ENCODE data around the gene ST3GAL4. TPM values are rescaled to one million over a fixed set of nuclear protein-coding genes. Genes with fewer than 3 reads are reported as not detected.
A peak's percentile ranks its signal among the peaks of the same experiment; 100 is the strongest.
"Not testable (repeated sequence)": the region's sequence is repeated elsewhere in the genome, so short reads cannot be mapped to it uniquely, and the experiment has no call there.

The ST3GAL4 gene
- total RNA-seq, 1 donor from 2014 or later = 26.2 TPM

DNA sequence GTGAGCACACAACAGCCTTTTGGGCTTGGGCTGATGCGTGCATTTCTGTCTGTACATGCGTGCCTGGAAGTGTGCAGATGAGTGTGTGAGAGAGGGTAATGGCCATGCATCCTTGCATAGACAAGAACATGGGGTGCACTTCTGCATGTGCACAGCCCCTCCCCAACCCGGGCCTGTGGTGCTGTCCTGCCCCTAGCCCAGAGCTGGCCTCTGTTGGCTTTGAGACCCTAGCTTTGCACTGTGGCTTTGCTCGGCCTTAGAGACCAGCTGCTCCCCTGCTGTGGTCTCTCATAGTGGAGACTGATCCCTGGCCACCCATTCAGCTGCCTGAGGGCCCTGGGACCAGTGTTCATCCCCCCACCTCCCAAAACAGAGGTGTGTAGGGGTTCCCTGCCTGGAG lies 25.4 kb downstream of the ST3GAL4 start:
- DNase-seq (no peak), ATAC-seq (peak in 1 of 2 donors; percentile 2)
- TF ChIP-seq, protein P1, sequence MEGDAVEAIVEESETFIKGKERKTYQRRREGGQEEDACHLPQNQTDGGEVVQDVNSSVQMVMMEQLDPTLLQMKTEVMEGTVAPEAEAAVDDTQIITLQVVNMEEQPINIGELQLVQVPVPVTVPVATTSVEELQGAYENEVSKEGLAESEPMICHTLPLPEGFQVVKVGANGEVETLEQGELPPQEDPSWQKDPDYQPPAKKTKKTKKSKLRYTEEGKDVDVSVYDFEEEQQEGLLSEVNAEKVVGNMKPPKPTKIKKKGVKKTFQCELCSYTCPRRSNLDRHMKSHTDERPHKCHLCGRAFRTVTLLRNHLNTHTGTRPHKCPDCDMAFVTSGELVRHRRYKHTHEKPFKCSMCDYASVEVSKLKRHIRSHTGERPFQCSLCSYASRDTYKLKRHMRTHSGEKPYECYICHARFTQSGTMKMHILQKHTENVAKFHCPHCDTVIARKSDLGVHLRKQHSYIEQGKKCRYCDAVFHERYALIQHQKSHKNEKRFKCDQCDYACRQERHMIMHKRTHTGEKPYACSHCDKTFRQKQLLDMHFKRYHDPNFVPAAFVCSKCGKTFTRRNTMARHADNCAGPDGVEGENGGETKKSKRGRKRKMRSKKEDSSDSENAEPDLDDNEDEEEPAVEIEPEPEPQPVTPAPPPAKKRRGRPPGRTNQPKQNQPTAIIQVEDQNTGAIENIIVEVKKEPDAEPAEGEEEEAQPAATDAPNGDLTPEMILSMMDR (IDR thresholded peaks at IDR 0.05) = no peak
- H3K9me3 ChIP-seq = no peaks in the 10 kb centered on the region
- intact Hi-C loops (cut with DNase I) = no loop called here
- H3K27me3 ChIP-seq (ENCODE audit: low read depth) = no peaks in the 10 kb centered on the region
- H3K4me3 ChIP-seq = no peak overlapping the region
- peaks cover 9% of the 10 kb centered on the region for H3K4me1 ChIP-seq
- H3K36me3 ChIP-seq = no peaks in the 10 kb centered on the region
- H3K27ac ChIP-seq = no peak overlapping the region

DNA sequence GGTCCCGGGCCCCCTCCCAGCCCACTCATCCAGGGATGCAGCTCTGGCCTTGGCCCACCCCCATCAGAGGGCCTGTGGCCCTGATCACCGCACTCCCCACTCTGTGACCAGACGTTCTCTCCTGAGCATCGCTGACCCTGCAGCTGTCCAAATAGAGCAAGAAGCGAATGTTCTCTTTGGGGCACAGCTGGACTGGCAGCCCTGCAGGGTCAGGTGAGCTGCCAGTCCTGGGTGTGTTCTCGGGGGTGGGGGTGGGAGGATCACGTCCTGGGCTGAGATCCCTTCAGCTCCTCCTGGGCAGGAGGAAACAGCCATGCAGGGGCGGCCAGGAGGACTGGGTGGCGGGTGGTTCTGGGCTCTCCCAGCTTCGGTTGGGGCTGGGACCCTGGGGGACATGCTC lies 26.5 kb downstream of the ST3GAL4 start:
- peak; percentile 5 to 27 for ATAC-seq
- H3K36me3 ChIP-seq = not testable (repeated sequence)

DNA sequence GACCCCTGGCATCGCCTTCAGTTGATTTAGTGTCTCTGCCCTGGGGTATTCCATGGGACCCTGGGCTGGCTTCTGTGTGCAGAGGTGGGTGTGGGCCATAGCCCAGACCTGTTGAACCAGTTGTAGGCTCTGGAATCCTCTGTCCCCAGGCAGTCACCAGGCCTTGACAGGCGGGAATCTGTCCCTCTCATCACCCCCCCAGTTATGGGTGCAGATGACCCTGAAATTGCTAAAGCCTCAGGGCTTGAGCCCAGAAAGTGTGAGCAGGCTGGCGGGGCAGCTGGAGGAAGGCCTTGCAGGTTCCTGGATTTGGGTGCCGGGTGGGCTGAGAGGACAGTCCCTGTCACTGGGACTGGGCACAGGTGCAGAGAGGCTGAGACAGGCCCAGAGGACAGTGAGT lies 27.2 kb downstream of the ST3GAL4 start:
- DNase-seq; H3K36me3 ChIP-seq; H3K4me3 ChIP-seq; H3K9me3 ChIP-seq; intact Hi-C loops (cut with DNase I); H3K27me3 ChIP-seq (ENCODE audit: low read depth); H3K27ac ChIP-seq: not testable (repeated sequence)
- H3K4me1 ChIP-seq = peaks cover 24% of the 10 kb centered on the region
- ATAC-seq = peak in 1 of 2 donors; percentile 4

More for the DNA sequence above, 26.5 kb downstream of the ST3GAL4 start:
- H3K9me3 ChIP-seq; H3K27me3 ChIP-seq (ENCODE audit: low read depth); intact Hi-C loops (cut with DNase I); H3K27ac ChIP-seq; DNase-seq; H3K4me3 ChIP-seq: not testable (repeated sequence)
- H3K4me1 ChIP-seq = peaks cover 20% of the 10 kb centered on the region

DNA sequence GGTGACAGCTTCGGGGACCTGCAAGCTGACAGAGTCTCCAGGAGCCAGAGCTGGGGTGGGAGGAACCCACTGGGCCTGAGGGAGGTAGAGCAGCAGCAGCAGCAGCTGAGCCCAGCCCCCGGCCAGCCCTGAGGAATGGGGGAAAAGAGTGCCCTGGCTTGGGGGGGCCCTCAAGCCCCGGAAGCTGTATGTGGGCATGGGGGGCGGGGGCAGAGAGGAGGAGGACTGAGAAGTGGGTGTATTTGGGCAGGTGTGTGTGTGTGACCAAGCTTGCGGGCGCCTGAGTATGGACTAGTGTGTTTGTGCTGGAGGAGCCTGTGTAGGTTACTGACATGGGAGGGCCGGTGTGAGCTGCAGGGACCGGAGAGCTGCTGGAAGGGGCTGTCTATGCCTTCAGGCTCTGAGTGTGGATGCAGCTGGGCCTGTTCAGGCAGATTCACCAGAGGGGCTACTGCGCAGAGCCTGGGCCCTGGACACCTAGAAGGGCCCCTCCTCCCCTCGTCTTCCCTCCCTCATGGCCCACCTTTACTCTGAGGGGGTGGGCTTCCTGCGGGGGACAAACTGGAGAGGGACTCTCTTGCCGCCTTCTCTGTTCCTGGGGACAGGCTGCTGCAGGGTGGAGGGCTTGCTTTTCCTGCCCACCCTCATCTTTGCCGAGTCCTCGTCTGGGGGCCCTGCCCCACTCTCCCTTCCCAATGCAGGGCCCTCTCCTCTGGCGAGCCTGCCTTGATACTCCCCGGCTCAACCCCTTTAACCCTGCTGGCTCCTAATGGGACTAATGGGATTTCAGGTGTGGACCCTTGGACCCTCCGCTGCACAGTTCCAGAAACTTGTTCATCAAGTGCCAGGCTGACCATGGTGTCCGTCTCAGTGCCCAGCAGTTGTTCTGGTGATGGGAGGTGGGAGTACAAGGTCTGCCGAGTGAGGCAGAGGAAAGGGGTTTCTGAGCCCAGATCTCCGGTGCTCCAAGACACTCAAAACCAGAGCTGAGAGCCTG lies 28.2 kb downstream of the ST3GAL4 start:
- DNase-seq (no peak), ATAC-seq (peak; percentile 1 to 17)
- peaks cover 24% of the 10 kb centered on the region for H3K4me1 ChIP-seq
- no peaks in the 10 kb centered on the region for H3K9me3 ChIP-seq
- no peaks in the 10 kb centered on the region for H3K36me3 ChIP-seq
- no peak overlapping the region for H3K27ac ChIP-seq
- no peaks in the 10 kb centered on the region for H3K27me3 ChIP-seq (ENCODE audit: low read depth)
- H3K4me3 ChIP-seq = no peak overlapping the region
- TF ChIP-seq, protein P1 (IDR thresholded peaks at IDR 0.05) = no peak
- intact Hi-C loops (cut with DNase I) = no loop called here

DNA sequence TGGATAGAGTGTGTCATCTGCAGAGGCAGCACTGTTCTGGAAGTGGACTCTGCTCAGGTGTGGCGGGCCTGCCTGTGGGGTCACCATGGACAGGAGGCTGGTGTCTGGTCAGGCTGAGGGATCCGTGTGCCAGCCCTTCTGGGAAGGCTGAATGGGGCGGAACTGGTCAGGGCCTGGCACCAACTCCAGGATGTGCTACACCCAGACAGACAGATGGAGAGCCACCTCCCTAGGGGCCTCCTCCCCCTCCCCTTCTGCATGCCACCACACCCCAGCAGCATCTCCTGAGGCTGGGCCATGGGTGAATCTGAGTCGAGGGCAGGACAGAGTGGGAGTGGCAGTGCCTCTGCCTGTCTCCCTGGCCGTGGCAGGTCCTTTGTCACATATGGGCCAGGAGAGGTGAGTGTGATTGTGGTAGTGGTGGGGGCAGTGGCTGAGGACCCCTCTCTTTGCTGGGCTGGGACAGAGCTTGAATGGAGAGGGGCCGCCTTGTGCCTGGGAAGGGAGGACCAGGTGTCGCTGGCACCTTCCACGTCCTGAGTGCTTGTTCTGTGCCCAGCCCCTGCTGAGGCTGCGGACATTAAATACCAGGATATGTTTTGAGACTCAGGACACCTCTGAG lies 29.1 kb downstream of the ST3GAL4 start:
- DNase-seq = no peak
- TF ChIP-seq, protein P1 (IDR thresholded peaks at IDR 0.05) = no peak
- Histone ChIP-seq H3K36me3 (no peaks in the 10 kb centered on the region), H3K4me1 (peaks cover 24% of the 10 kb centered on the region), H3K9me3 (no peaks in the 10 kb centered on the region), H3K27ac (no peak overlapping the region), H3K4me3 (no peak overlapping the region), H3K27me3 (ENCODE audit: low read depth) (no peaks in the 10 kb centered on the region)
- ATAC-seq = peak in 1 of 2 donors; percentile 5
- intact Hi-C loops (cut with DNase I) = no loop called here

DNA sequence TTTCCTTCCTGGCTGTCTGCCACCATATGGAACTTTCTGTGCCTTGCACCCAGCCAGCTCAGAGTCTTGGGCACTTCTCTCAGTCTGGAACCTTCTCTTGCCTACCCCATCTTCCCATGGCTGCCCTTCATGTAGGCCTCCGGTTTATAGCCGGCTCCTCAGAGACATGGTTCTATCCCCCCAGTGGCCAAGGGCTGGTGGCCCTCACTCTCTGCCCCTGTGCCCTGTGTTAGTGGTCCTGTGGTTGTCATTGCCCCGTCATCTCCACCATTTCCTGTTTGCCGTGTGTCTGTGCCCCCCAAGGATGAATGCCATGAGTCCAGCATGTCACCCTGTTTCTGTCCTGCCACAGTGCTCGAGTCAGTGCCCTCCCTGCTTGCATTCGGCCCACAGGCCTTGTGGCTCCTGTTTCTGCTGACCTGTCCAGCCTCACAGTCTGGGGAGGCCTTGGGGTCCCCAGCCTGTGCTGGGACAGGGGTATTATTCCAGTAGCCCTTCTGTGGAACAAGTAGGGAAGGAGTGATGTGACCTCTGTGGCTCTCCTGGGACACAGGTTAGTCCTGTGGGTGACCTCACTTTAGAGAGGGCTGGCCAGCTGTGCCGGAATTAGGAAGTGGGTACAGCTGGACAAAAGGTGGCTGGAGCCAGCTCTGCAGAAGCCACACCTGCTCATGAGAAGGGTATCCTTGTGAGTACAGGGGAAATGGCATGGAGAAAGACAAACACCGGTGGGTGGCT lies 30.7 kb downstream of the ST3GAL4 start:
- Histone ChIP-seq H3K4me3 (no peak overlapping the region), H3K27ac (peak overlapping the region; percentile 49), H3K9me3 (no peaks in the 10 kb centered on the region), H3K27me3 (ENCODE audit: low read depth) (no peaks in the 10 kb centered on the region), H3K36me3 (no peaks in the 10 kb centered on the region), H3K4me1 (peaks cover 27% of the 10 kb centered on the region)
- no peak for DNase-seq
- intact Hi-C loops (cut with DNase I) = no loop called here
- TF ChIP-seq, protein P1 (IDR thresholded peaks at IDR 0.05) = no peak
- peak in 1 of 2 donors; percentile 25 for ATAC-seq

DNA sequence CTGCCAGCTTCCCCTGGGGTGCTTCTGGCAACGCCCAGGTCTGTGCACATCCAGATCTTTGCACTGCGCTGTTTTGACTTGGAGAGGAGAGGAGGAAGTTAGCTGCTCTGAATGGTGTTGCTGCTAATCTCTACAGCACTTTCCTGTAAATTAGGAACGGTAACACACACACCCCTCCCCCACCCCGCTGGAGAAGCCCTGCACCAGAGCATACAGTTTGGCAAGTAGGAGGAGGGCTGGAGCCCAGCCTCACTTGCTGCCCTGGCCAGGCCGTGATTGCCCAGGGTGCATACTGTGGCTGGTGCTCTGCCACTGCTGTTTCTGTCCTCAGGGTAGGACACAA lies 31.2 kb downstream of the ST3GAL4 start:
- intact Hi-C loops (cut with DNase I); H3K36me3 ChIP-seq; H3K27me3 ChIP-seq (ENCODE audit: low read depth); H3K9me3 ChIP-seq; H3K4me3 ChIP-seq: not testable (repeated sequence)
- DNase-seq (peak; percentile 67), ATAC-seq (peak; percentile 33 to 75)
- peaks cover 32% of the 10 kb centered on the region for H3K4me1 ChIP-seq
- H3K27ac ChIP-seq = peak overlapping the region; percentile 49
